Kidney (tissue), 14 donors: Measurements from ENCODE around the gene F7. TPM values are rescaled to one million over a fixed set of nuclear protein-coding genes. Genes with fewer than 3 reads are reported as not detected.

Experiments
- DNase-seq, 5 donors: peaks; one replicate each; pipeline ENCODE4 v3.0.0-alpha.2; 2013 to 2020
- FAIRE-seq: peaks from 2 replicates; lab custom pipeline; 2012; peaks lifted over from hg19 to GRCh38; lab: Jason Lieb, UNC
- H3K27ac ChIP-seq, 2 donors: one replicate each; pipeline ENCODE4 v1.7.0; 2013; ENCODE audit warnings: low read depth in 2 of 2, low read length in 2 of 2, inconsistent platforms in 1 of 2
- H3K27me3 ChIP-seq: one replicate; pipeline ENCODE4 v1.7.1; 2013; ENCODE audit warnings: low read length, inconsistent platforms; ENCODE audit not compliant: control insufficient read depth, insufficient read depth
- H3K36me3 ChIP-seq, 3 donors: one replicate each; pipeline versions ENCODE4 v1.7.0 to v1.7.1; 2013; ENCODE audit warnings: low read length in 3 of 3, control low read depth in 1 of 3, inconsistent platforms in 1 of 3; ENCODE audit not compliant: insufficient read depth in 3 of 3, control insufficient read depth in 2 of 3
- H3K4me1 ChIP-seq, 3 donors: one replicate each; pipeline versions ENCODE4 v1.7.0 to v1.7.1; 2013; ENCODE audit warnings: low read length in 3 of 3, inconsistent platforms in 1 of 3, low read depth in 1 of 3; ENCODE audit not compliant: control insufficient read depth in 2 of 3, insufficient read depth in 2 of 3
- H3K4me3 ChIP-seq, 3 donors: one replicate each; pipeline versions ENCODE4 v1.7.0 to v1.8.1; 2013; ENCODE audit warnings: low read length in 3 of 3, control low read depth in 1 of 3, inconsistent platforms in 1 of 3
- H3K9ac ChIP-seq, 3 donors: one replicate each; pipeline versions ENCODE4 v1.7.0 to v1.7.1; 2013; ENCODE audit warnings: low read length in 3 of 3, control low read depth in 1 of 3, inconsistent platforms in 1 of 3
- H3K9me3 ChIP-seq, 3 donors: one replicate each; pipeline versions ENCODE4 v1.7.0 to v1.7.1; 2013; ENCODE audit warnings: low read length in 3 of 3, control low read depth in 1 of 3, inconsistent platforms in 1 of 3; ENCODE audit not compliant: control insufficient read depth in 2 of 3, insufficient read depth in 1 of 3
- intact Hi-C: fragments of 100-400 bp; cut with DNase I; formaldehyde crosslinking; loops from one replicate; pipeline ENCODE4 v1.11.1; 2022
- polyA plus RNA-seq: library from polyadenylated mRNA; stranded (reverse); fragments of 350-450 nt; fragmentation: Illumina TruSeq; extraction: RNeasy Lipid Tissue Mini Kit (QIAGEN cat#74804); gene quantifications from one replicate; pipeline ENCODE4 v1.2.3, GENCODE V29; 2014; ENCODE audit warnings: low read depth, low replicate concordance; ENCODE audit not compliant: insufficient read depth
- total RNA-seq: library from RNA; stranded (reverse); fragmentation: NEBNext Ultra II Directional; extraction: Animal tissue kit (Norgen Biotek cat#: 25700); gene quantifications from one replicate; pipeline ENCODE4 v1.2.1, GENCODE V29; 2021
- TF ChIP-seq, protein P1 (sequence below): IDR thresholded peaks from 3 replicates; pipeline ENCODE4 v1.5.1; 2012; ENCODE audit warnings: mild to moderate bottlenecking, moderate library complexity, borderline replicate concordance; ENCODE audit not compliant: insufficient read depth; ENCODE audit errors: extremely low read depth
- donor health status: control.
- donor health status: control.
- donor health status: control.
- donor health status: control.
- donor health status: control.
- donor health status: DM: yes; HTN: yes; CAD: no.
- donor health status: Normal renal cell carcinoma (clear cell type).

The F7 gene
- total and polyA plus RNA-seq, 2 donors from 2014 or later = 0.16 to 0.52 TPM

DNA sequence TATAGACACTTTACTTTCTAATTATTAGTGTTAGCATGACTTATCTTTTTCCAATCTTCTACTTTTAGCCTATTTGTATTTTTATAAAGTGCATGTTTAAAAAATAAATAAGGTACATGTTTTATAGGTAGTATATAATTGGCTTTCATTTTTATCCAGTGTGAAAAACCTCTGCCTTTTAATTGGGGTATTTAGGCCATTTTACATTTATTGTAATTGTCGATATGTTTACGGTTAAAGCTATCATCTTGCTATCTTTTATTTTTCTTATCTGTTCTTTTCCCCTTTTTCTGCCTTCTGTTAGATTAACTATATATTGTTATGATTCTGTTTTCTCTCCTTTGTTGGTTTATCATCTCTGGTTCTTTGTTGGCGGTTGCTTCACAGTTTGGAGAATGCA is 62.0 kb downstream of the F7 start:
- H3K4me1 ChIP-seq = peaks cover 0 to 9% (median 4%) of the 10 kb centered on the region in 3 donors
- H3K4me3 ChIP-seq = no peak overlapping the region
- no peaks in the 10 kb centered on the region for H3K9me3 ChIP-seq
- H3K27ac ChIP-seq = no peak overlapping the region
- intact Hi-C loops = no loop called here
- TF ChIP-seq, protein P1, sequence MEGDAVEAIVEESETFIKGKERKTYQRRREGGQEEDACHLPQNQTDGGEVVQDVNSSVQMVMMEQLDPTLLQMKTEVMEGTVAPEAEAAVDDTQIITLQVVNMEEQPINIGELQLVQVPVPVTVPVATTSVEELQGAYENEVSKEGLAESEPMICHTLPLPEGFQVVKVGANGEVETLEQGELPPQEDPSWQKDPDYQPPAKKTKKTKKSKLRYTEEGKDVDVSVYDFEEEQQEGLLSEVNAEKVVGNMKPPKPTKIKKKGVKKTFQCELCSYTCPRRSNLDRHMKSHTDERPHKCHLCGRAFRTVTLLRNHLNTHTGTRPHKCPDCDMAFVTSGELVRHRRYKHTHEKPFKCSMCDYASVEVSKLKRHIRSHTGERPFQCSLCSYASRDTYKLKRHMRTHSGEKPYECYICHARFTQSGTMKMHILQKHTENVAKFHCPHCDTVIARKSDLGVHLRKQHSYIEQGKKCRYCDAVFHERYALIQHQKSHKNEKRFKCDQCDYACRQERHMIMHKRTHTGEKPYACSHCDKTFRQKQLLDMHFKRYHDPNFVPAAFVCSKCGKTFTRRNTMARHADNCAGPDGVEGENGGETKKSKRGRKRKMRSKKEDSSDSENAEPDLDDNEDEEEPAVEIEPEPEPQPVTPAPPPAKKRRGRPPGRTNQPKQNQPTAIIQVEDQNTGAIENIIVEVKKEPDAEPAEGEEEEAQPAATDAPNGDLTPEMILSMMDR = no peak
- FAIRE-seq (no peak), DNase-seq (no peak)
- H3K36me3 ChIP-seq = peaks cover 0 to 5% (median 4%) of the 10 kb centered on the region in 3 donors
- H3K9ac ChIP-seq = no peak overlapping the region
- no peaks in the 10 kb centered on the region for H3K27me3 ChIP-seq

DNA sequence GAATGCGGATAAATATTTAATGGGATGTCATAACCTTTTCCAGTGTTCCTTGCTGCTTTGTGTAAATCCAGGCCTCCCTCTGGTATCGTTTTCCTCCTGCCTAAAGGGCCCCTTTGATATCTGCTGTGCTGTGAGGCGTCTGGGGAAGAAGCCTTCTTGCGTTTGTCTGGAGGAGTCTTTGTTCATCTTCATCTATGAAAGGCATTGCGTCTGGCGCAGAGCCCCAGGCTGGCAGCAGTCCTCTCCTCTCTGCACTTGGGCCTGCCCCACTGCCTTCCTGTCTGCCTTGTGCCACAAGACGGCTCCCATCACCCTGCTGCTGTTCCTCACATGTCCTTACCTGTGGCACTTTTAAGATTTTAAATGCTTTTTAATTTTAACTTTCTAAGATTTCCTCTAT is 62.6 kb downstream of the F7 start:
- FAIRE-seq (no peak), DNase-seq (no peak)
- Histone ChIP-seq H3K9me3 (no peaks in the 10 kb centered on the region), H3K9ac (no peak overlapping the region), H3K27me3 (no peaks in the 10 kb centered on the region), H3K4me1 (peaks cover 0 to 12% (median 5%) of the 10 kb centered on the region in 3 donors), H3K36me3 (peaks cover 0 to 5% (median 4%) of the 10 kb centered on the region in 3 donors), H3K27ac (no peak overlapping the region), H3K4me3 (no peak overlapping the region)
- TF ChIP-seq, protein P1 = no peak
- intact Hi-C loops = no loop called here

DNA sequence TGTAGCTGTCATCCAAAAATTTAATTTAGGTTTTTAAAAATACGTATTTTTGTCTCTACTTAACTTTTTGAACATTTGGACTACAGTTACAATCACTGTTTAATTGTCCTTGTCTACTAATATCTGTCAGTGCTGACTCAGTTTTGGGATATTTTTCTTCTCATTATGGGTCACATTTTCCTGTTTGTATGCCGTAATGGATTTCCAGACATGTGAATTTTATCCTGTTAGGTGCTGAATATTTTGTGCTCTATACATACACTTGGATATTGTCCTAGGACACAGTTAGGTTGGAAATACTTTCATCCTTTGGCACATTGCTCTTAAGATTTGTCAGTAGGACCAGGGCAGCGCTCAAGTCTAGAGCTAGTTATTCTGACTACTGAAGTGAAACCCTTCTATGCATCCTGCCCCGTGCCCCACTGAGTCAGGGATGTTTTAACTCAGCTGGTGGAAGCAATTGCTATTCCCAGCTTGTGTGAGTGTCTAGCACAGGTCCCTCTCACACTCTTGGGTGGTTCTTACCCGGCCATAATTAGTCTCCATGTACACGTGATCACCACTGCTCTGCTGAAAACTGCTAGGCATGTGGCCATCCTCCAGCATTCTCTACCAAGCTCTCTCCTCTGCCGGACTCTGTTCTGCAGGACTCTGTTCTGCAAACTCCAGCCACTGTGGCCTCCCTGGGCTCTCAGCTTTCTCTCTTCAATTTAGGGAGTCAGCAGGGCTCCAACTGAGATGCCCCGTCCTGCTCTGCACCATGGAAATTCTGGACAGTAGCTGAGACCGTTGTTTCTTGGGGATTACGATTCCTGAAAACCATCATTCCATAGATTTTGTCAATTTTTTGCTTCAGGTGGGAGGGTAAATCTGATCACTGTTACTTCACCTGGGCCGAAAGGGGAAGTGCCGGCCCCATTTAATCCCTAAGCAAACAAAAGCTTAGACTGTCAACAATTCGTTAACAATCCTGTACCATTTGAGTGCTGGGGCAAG is 64.0 kb downstream of the F7 start:
- Histone ChIP-seq H3K4me1 (peaks cover 0 to 12% (median 5%) of the 10 kb centered on the region in 3 donors), H3K9me3 (no peaks in the 10 kb centered on the region), H3K4me3 (no peak overlapping the region), H3K27me3 (no peaks in the 10 kb centered on the region), H3K9ac (no peak overlapping the region), H3K36me3 (peaks cover 0 to 5% (median 4%) of the 10 kb centered on the region in 3 donors), H3K27ac (no peak overlapping the region)
- TF ChIP-seq, protein P1 = no peak
- intact Hi-C loops = no loop called here
- DNase-seq (no peak), FAIRE-seq (no peak)

Other genes starting within 250 kb of the F7 start
- gene MCF2L, start 136.6 kb upstream of the F7 start, total RNA-seq = 61.9 TPM
- 12.1 TPM for gene MCF2L, start 136.6 kb upstream of the F7 start, polyA plus RNA-seq
- 5.1 TPM for gene F10, start 17.0 kb downstream of the F7 start, total RNA-seq
- 6.8 TPM for gene F10, start 17.0 kb downstream of the F7 start, polyA plus RNA-seq
- not detected for gene PROZ, start 52.9 kb downstream of the F7 start, total RNA-seq
- 20.0 TPM for gene PROZ, start 52.9 kb downstream of the F7 start, polyA plus RNA-seq
- 34.9 TPM for gene PCID2, start 102.9 kb downstream of the F7 start, total RNA-seq
- 22.9 TPM for gene PCID2, start 102.9 kb downstream of the F7 start, polyA plus RNA-seq
- 62.5 TPM for gene CUL4A, start 103.8 kb downstream of the F7 start, total RNA-seq
- 26.5 TPM for gene CUL4A, start 103.8 kb downstream of the F7 start, polyA plus RNA-seq
- 256 TPM for gene LAMP1, start 191.4 kb downstream of the F7 start, total RNA-seq
- gene LAMP1, start 191.4 kb downstream of the F7 start, polyA plus RNA-seq = 210 TPM